Measurements from ENCODE around the gene RING1.

Gene RING1

DNA sequence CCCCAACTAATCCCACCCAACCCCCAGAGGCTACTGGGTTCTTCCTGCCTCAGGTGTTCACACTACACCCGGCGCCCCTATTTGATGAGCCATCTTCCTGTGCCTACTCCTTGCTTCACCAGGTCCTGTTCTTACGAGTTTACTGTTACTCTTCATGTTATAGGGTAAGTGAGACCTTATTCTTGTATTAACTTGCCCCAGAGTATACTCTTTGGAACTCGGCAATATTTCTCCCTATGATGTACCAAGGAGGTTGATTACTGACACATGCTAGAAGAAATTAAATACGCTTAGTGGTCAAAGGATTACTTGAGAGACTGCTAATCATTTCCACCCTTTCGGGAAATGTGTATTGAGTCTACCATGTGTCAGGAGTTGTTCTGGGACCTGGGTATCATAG, 8.9 kb downstream of the RING1 start:
- no peak for TF ChIP-seq RAD21 (IDR thresholded peaks at IDR 0.05; ENCODE audit: low read depth)
- no peak for TF ChIP-seq FOXM1 (IDR thresholded peaks at IDR 0.05; ENCODE audit: borderline replicate concordance, low read depth)
- TF ChIP-seq ZBTB7A (IDR thresholded peaks at IDR 0.05; ENCODE audit: low read depth): no peak

- no peak for TF ChIP-seq EP300 (IDR thresholded peaks at IDR 0.05; ENCODE audit: borderline replicate concordance)
Measured at GRCh38 chr6:33217681-33218080, 9.4 kb downstream of the RING1 start.

DNA sequence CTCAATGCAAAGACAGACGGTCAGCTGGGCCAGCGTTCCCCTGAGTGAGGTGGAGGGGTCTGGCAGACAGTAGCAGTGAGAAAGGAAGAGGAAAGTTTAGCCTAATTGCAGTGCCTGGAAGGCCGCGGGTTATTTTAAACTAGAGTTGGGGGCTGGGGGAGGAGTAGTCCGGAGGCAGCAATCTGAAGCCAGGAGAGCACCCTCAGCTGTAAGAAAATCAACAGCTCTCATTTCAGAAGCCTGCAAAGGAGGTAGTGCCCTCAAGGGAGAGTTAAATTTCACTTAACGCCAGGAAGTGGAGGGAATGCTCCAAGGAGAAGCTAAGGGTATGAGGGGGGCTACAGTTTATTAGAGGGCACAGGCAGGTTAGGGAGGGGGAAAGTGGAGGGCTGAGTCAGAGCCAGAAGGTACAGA, 26.9 kb downstream of the RING1 start:
- no peak for TF ChIP-seq CEBPB (IDR thresholded peaks at IDR 0.05)
- no peak for TF ChIP-seq FOXM1 (IDR thresholded peaks at IDR 0.05; ENCODE audit: borderline replicate concordance, low read depth)
- no peak for TF ChIP-seq TCF12 (IDR thresholded peaks at IDR 0.05; ENCODE audit: low read depth)
- TF ChIP-seq TEAD4 (IDR thresholded peaks at IDR 0.05): no peak
- TF ChIP-seq NFIC (IDR thresholded peaks at IDR 0.05): no peak
- TF ChIP-seq RAD21 (IDR thresholded peaks at IDR 0.05; ENCODE audit: low read depth): no peak
- TF ChIP-seq CREB1 (IDR thresholded peaks at IDR 0.05; ENCODE audit: low read depth): no peak
- TF ChIP-seq ZBTB7A (IDR thresholded peaks at IDR 0.05; ENCODE audit: low read depth): no peak
- TF ChIP-seq EP300 (IDR thresholded peaks at IDR 0.05; ENCODE audit: borderline replicate concordance): no peak
- TF ChIP-seq REST (IDR thresholded peaks at IDR 0.05; ENCODE audit: low read depth): no peak
- no peak for TF ChIP-seq MAX (IDR thresholded peaks at IDR 0.05)
- no peak for TF ChIP-seq EGR1 (IDR thresholded peaks at IDR 0.05)
- no peak for TF ChIP-seq TAF1 (IDR thresholded peaks at IDR 0.05; ENCODE audit: low read depth)
- no peak for TF ChIP-seq YY1 (IDR thresholded peaks at IDR 0.05; ENCODE audit: low read depth)
- TF ChIP-seq, protein P1, sequence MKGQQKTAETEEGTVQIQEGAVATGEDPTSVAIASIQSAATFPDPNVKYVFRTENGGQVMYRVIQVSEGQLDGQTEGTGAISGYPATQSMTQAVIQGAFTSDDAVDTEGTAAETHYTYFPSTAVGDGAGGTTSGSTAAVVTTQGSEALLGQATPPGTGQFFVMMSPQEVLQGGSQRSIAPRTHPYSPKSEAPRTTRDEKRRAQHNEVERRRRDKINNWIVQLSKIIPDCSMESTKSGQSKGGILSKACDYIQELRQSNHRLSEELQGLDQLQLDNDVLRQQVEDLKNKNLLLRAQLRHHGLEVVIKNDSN (IDR thresholded peaks at IDR 0.05): no peak

- no peak for TF ChIP-seq TCF12 (IDR thresholded peaks at IDR 0.05; ENCODE audit: low read depth)
- TF ChIP-seq, protein P1 (IDR thresholded peaks at IDR 0.05): no peak
- TF ChIP-seq EGR1 (IDR thresholded peaks at IDR 0.05): no peak
- TF ChIP-seq EP300 (IDR thresholded peaks at IDR 0.05; ENCODE audit: borderline replicate concordance): no peak
- TF ChIP-seq YY1 (IDR thresholded peaks at IDR 0.05; ENCODE audit: low read depth): no peak
- no peak for TF ChIP-seq CREB1 (IDR thresholded peaks at IDR 0.05; ENCODE audit: low read depth)
- TF ChIP-seq REST (IDR thresholded peaks at IDR 0.05; ENCODE audit: low read depth): no peak
- TF ChIP-seq ZBTB7A (IDR thresholded peaks at IDR 0.05; ENCODE audit: low read depth): no peak
- TF ChIP-seq MAX (IDR thresholded peaks at IDR 0.05): no peak
- TF ChIP-seq FOXM1 (IDR thresholded peaks at IDR 0.05; ENCODE audit: borderline replicate concordance, low read depth): no peak
- TF ChIP-seq TEAD4 (IDR thresholded peaks at IDR 0.05): no peak
- no peak for TF ChIP-seq RAD21 (IDR thresholded peaks at IDR 0.05; ENCODE audit: low read depth)
Measured at GRCh38 chr6:33236328-33236727, 28.0 kb downstream of the RING1 start.

GRCh38 chr6:33236852-33237251, 28.6 kb downstream of the RING1 start:
- TF ChIP-seq TEAD4 (IDR thresholded peaks at IDR 0.05) (no peak), MAX (IDR thresholded peaks at IDR 0.05) (no peak), EGR1 (IDR thresholded peaks at IDR 0.05) (no peak), TAF1 (IDR thresholded peaks at IDR 0.05; ENCODE audit: low read depth) (no peak), ZBTB7A (IDR thresholded peaks at IDR 0.05; ENCODE audit: low read depth) (no peak), TCF12 (IDR thresholded peaks at IDR 0.05; ENCODE audit: low read depth) (no peak), EP300 (IDR thresholded peaks at IDR 0.05; ENCODE audit: borderline replicate concordance) (no peak), FOXM1 (IDR thresholded peaks at IDR 0.05; ENCODE audit: borderline replicate concordance, low read depth) (no peak), NFIC (IDR thresholded peaks at IDR 0.05) (no peak), CREB1 (IDR thresholded peaks at IDR 0.05; ENCODE audit: low read depth) (no peak), CEBPB (IDR thresholded peaks at IDR 0.05) (no peak), REST (IDR thresholded peaks at IDR 0.05; ENCODE audit: low read depth) (no peak), YY1 (IDR thresholded peaks at IDR 0.05; ENCODE audit: low read depth) (no peak), RAD21 (IDR thresholded peaks at IDR 0.05; ENCODE audit: low read depth) (no peak)
- TF ChIP-seq, protein P1 (IDR thresholded peaks at IDR 0.05): no peak

Data from Ishikawa (cell line).